Common myeloid progenitor, CD34-positive (primary cell): ENCODE results near the gene ZNF776.
A peak's percentile ranks its signal among the peaks of the same experiment; 100 is the strongest.

Experiments used
- CTCF ChIA-PET: fragments of 350-600 bp; sonication (Branson Sonifier 250); formaldehyde crosslinking; loops from one replicate; lab custom pipeline; 2021; ENCODE audit warnings: antibody characterized with exemption; lab: Charles Lee
- POLR2A ChIA-PET: fragments of 350-600 bp; sonication (Branson Sonifier 250); formaldehyde crosslinking; loops from one replicate; lab custom pipeline; 2021; ENCODE audit warnings: antibody characterized with exemption; lab: Charles Lee
- DNase-seq, 3 donors: peaks; one replicate each; pipeline versions ENCODE4 v3.0.0 to v3.0.0-alpha.2; 2013
- H3K27ac ChIP-seq, 2 experiments: 1 replicate in 1 of 2; 2 replicates in 1 of 2; pipeline ENCODE4 v1.7.0; 2013; ENCODE audit warnings: inconsistent platforms in 2 of 2, low read length in 2 of 2, mild to moderate bottlenecking in 2 of 2, low read depth in 1 of 2, moderate library complexity in 1 of 2; ENCODE audit not compliant: severe bottlenecking in 2 of 2, insufficient read depth in 1 of 2, poor library complexity in 1 of 2
- H3K27me3 ChIP-seq, 5 experiments: replicated peaks in 2 of 5; 1 replicate in 3 of 5; 2 replicates in 2 of 5; pipeline versions ENCODE4 v1.6.1 to v1.7.0; 2013; ENCODE audit warnings: low read length in 4 of 5, mild to moderate bottlenecking in 2 of 5, moderate library complexity in 2 of 5, inconsistent platforms in 1 of 5; ENCODE audit not compliant: insufficient read depth in 5 of 5, control insufficient read depth in 4 of 5
- H3K36me3 ChIP-seq, 4 experiments: 1 replicate in 2 of 4; 2 replicates in 2 of 4; pipeline versions ENCODE4 v1.6.1 to v1.7.0; 2013; ENCODE audit warnings: low read length in 3 of 4, control low read depth in 1 of 4, mild to moderate bottlenecking in 1 of 4; ENCODE audit not compliant: control insufficient read depth in 4 of 4, insufficient read depth in 4 of 4
- H3K4me1 ChIP-seq, 4 experiments: 1 replicate in 3 of 4; 2 replicates in 1 of 4; pipeline versions ENCODE4 v1.6.1 to v1.7.1; 2013; ENCODE audit warnings: low read length in 3 of 4, mild to moderate bottlenecking in 3 of 4, control low read depth in 1 of 4, inconsistent platforms in 1 of 4, moderate library complexity in 1 of 4; ENCODE audit not compliant: control insufficient read depth in 4 of 4, insufficient read depth in 4 of 4; ENCODE audit errors: control extremely low read depth in 1 of 4
- H3K4me3 ChIP-seq, 7 experiments: 1 replicate in 4 of 7; 2 replicates in 3 of 7; pipeline versions ENCODE4 v1.5.1 to v1.7.0; 2013; ENCODE audit warnings: mild to moderate bottlenecking in 7 of 7, low read length in 6 of 7, moderate library complexity in 6 of 7, inconsistent platforms in 2 of 7, low read depth in 2 of 7, control low read depth in 1 of 7; ENCODE audit not compliant: insufficient read depth in 4 of 7, control insufficient read depth in 1 of 7; ENCODE audit errors: extremely low read depth in 1 of 7
- H3K9me3 ChIP-seq, 5 experiments: 1 replicate in 4 of 5; 2 replicates in 1 of 5; pipeline versions ENCODE4 v1.6.1 to v1.7.1; 2013; ENCODE audit warnings: low read length in 4 of 5, mild to moderate bottlenecking in 2 of 5, inconsistent platforms in 1 of 5, low read depth in 1 of 5, moderate library complexity in 1 of 5; ENCODE audit not compliant: control insufficient read depth in 4 of 5, insufficient read depth in 2 of 5; ENCODE audit errors: control extremely low read depth in 1 of 5
- WGBS: methylation state at CpG from one replicate; pipeline ENCODE4 v1.1.5; 2013; ENCODE audit not compliant: insufficient coverage; 5-methylcytosine and 5-hydroxymethylcytosine counted together

ZNF776 gene

DNA sequence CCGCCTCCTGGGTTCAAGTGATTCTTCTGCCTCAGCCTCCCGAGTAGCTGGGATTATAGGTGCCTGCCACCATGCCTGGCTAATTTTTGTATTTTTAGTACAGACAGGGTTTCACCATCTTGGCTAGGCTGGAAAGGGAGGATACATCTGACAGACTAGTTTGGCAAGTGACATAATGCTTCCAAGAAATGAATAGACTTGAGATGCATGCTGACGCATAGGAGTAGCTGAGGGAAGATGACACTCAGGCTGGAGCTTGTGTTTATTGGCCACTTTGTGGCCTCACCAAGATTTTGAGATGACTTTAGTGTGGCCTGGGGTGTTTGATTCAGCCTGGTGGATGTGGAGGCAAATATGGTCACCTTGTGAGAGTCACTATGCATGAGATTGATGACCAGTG lies 26.9 kb downstream of the ZNF776 start:
- H3K36me3 ChIP-seq: peaks cover 35 to 69% (median 52%) of the 10 kb centered on the region in 4 experiments
- no peak overlapping the region for H3K27ac ChIP-seq
- no peaks in the 10 kb centered on the region for H3K27me3 ChIP-seq
- H3K4me3 ChIP-seq: no peak overlapping the region
- peaks cover 4 to 57% (median 40%) of the 10 kb centered on the region in 5 experiments for H3K9me3 ChIP-seq
- WGBS: 100% methylated on average over 3 of the region's 3 CpGs
- H3K4me1 ChIP-seq: peaks cover 0 to 11% (median 5%) of the 10 kb centered on the region in 4 experiments
- DNase-seq: no peak
- ChIA-PET CTCF (interaction anchor here (0.8 kb wide), 1 partner anchor 91 kb away, joined by 3 read pairs; no protein-coding TSS in a partner anchor), POLR2A (interaction anchor here (0.6 kb wide), 1 partner anchor 26 kb away, joined by 4 read pairs; no protein-coding TSS in a partner anchor)

DNA sequence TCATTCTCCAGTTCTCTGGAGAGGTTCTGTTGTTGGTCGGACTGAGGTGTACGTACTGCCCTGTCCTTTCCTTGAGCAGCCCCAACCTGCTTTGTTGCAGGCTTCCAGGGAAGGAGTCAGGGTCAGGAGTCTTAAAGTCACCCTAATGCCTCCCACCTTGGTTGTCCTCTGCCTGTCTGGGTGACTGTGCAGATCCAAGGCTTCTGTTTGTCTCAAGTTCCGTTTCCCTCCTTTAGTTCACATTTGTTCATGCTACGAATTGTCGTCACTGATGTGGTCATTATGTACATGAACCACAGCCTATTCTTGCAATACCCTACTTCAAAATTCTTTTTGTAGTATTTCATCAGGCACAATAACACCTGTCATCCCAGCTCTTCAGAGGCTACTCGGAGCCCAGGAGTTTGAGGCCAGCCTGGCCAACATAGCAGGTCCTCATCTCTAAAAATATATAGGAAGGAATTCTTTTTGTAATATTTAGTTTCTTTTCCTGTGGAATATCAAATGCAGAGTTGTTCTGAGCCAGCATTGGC lies 30.2 kb downstream of the ZNF776 start:
- Histone ChIP-seq H3K27me3 (no peaks in the 10 kb centered on the region), H3K4me1 (no peaks in the 10 kb centered on the region), H3K27ac (no peak overlapping the region), H3K9me3 (peaks cover 15 to 87% (median 65%) of the 10 kb centered on the region in 5 experiments), H3K36me3 (peaks cover 55 to 95% (median 75%) of the 10 kb centered on the region in 4 experiments), H3K4me3 (no peak overlapping the region)
- ChIA-PET POLR2A (no interaction called here), CTCF (no interaction called here)
- WGBS: 92% methylated on average over 5 of the region's 6 CpGs
- DNase-seq: no peak

DNA sequence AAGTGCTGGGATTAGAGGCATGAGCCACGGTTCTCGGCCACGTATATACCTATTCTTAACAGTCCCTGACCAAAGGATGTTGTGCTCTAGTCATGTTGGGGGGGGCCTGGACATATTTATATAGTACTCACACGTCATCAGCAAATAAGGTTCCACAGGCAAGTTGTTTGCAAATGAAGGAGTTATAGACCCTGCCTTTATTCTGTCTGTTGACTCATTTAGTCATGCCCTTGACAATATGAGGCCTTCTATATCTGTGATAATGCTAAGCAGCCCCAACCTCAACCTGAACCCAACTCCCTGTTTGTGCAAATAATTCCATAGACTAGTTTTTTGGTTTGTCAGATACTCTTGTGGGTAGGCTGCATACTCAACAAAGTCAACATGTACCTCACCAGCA lies 31.7 kb downstream of the ZNF776 start:
- ChIA-PET CTCF (no interaction called here), POLR2A (no interaction called here)
- no peaks in the 10 kb centered on the region for H3K27me3 ChIP-seq
- no peaks in the 10 kb centered on the region for H3K4me1 ChIP-seq
- 100% methylated on average over 1 of the region's 4 CpGs for WGBS
- H3K36me3 ChIP-seq: peaks cover 48 to 88% (median 64%) of the 10 kb centered on the region in 4 experiments
- H3K9me3 ChIP-seq: peaks cover 15 to 77% (median 60%) of the 10 kb centered on the region in 5 experiments
- DNase-seq: no peak
- peak overlapping the region in 1 of 7 experiments; percentile 2 for H3K4me3 ChIP-seq
- H3K27ac ChIP-seq: no peak overlapping the region

DNA sequence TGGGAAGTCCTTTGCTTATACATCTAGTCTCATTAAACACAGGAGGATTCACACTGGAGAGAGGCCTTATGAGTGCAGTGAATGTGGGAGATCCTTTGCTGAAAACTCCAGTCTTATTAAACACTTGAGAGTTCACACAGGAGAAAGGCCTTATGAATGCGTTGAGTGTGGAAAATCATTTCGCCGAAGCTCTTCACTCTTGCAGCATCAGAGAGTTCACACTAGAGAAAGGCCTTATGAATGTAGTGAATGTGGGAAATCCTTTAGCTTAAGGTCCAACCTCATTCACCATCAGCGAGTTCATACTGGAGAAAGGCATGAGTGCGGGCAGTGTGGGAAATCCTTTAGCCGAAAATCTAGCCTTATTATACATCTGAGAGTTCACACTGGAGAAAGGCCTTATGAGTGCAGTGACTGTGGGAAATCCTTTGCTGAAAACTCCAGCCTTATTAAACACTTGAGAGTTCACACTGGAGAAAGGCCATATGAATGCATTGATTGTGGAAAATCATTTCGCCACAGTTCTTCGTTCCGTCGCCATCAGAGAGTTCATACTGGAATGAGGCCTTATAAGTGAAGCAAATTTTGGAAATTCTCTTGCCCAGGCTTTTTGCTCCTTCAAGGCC lies 32.7 kb downstream of the ZNF776 start:
- CTCF ChIA-PET: no interaction called here
- Histone ChIP-seq H3K27ac (no peak overlapping the region), H3K27me3 (no peaks in the 10 kb centered on the region), H3K4me3 (no peak overlapping the region), H3K9me3 (peaks cover 15 to 71% (median 55%) of the 10 kb centered on the region in 5 experiments), H3K4me1 (no peaks in the 10 kb centered on the region), H3K36me3 (peaks cover 45 to 82% (median 62%) of the 10 kb centered on the region in 4 experiments)
- no peak for DNase-seq
- 100% methylated on average over 5 of the region's 10 CpGs for WGBS
- POLR2A ChIA-PET: no interaction called here

DNA sequence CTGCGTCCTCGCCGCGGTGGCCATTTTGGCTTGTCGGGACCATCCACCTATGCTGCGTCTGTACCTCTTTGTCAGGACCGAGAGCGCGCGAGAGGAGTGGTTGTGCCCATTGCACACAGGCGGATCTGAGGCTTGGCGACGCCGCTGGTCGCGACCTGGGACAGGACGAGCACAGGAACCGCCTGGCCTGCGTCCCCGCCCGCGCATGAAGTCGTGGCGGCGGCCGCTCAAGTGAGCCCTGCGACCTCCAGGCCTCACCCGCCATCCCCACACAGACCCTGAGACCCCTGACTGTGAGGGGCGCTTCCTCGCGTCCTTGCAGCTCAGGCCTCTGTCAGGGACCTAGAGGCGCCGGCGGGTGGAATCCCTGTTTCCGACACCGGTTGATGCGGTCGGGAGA lies 39.7 kb downstream of the ZNF776 start:
- POLR2A ChIA-PET: interaction anchor here (0.6 kb wide), 1 partner anchor 118 kb away, joined by 4 read pairs; no protein-coding TSS in a partner anchor
- Histone ChIP-seq H3K27ac (no peak overlapping the region), H3K4me1 (no peaks in the 10 kb centered on the region), H3K27me3 (no peaks in the 10 kb centered on the region), H3K9me3 (peaks cover 6 to 67% (median 42%) of the 10 kb centered on the region in 5 experiments), H3K4me3 (peak overlapping the region in 1 of 7 experiments; percentile 5), H3K36me3 (peaks cover 8 to 65% (median 43%) of the 10 kb centered on the region in 4 experiments)
- no peak for DNase-seq
- WGBS: 97% methylated on average over 38 of the region's 38 CpGs
- CTCF ChIA-PET: no interaction called here

DNA sequence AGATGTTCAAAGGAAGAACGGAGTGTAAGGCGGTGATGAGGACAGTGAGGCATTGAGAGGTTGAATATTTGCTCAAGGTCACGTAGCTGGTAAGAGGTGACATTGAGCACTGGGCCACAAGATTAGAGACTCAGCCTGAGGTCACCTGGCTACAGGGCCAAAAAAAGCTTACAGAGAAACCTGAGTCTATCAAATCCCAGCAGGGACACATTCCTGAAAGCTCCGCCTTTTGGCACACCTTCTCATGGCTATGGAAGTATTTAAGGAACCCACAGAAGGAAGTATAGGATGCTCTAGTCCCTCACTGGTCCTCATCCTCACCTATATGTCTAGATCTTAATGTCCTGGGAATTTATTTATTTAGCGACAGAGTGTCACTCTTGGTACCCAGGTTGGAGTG lies 40.3 kb downstream of the ZNF776 start:
- WGBS: 100% methylated on average over 3 of the region's 5 CpGs
- ChIA-PET CTCF (no interaction called here), POLR2A (interaction anchor here (0.6 kb wide), 2 partner anchors 18 to 118 kb away, joined by 3 to 4 read pairs; partner anchors contain the start of gene ZNF586)
- H3K36me3 ChIP-seq: peaks cover 7 to 63% (median 44%) of the 10 kb centered on the region in 4 experiments
- no peak overlapping the region for H3K27ac ChIP-seq
- H3K4me3 ChIP-seq: no peak overlapping the region
- no peaks in the 10 kb centered on the region for H3K4me1 ChIP-seq
- H3K27me3 ChIP-seq: no peaks in the 10 kb centered on the region
- peaks cover 4 to 62% (median 42%) of the 10 kb centered on the region in 5 experiments for H3K9me3 ChIP-seq
- no peak for DNase-seq
